Liver (tissue), 9 donors: ENCODE measurements around the gene LPP. TPM values are rescaled to one million over a fixed set of nuclear protein-coding genes. Genes with fewer than 3 reads are reported as not detected.

Source experiments
- DNase-seq: peaks from one replicate; pipeline ENCODE4 v3.0.0-alpha.2; 2017; ENCODE audit warnings: low spot score
- H3K27ac ChIP-seq, 2 donors: one replicate each; pipeline ENCODE4 v1.7.0; 2013; ENCODE audit warnings: inconsistent platforms in 2 of 2, low read length in 2 of 2, control low read depth in 1 of 2, low read depth in 1 of 2, mild to moderate bottlenecking in 1 of 2
- H3K27me3 ChIP-seq, 4 donors: one replicate each; pipeline versions ENCODE4 v1.6.1 to v1.7.0; 2013; ENCODE audit warnings: low read length in 3 of 4, inconsistent platforms in 1 of 4, mild to moderate bottlenecking in 1 of 4, moderate library complexity in 1 of 4; ENCODE audit not compliant: control insufficient read depth in 4 of 4, insufficient read depth in 4 of 4
- H3K36me3 ChIP-seq, 4 donors: one replicate each; pipeline versions ENCODE4 v1.6.1 to v1.7.0; 2013; ENCODE audit warnings: low read length in 3 of 4, mild to moderate bottlenecking in 3 of 4, low read depth in 1 of 4, moderate library complexity in 1 of 4; ENCODE audit not compliant: control insufficient read depth in 4 of 4, insufficient read depth in 3 of 4
- H3K4me1 ChIP-seq, 4 donors: one replicate each; pipeline versions ENCODE4 v1.6.1 to v1.7.0; 2013; ENCODE audit warnings: low read length in 3 of 4, mild to moderate bottlenecking in 3 of 4, moderate library complexity in 1 of 4; ENCODE audit not compliant: control insufficient read depth in 4 of 4, insufficient read depth in 4 of 4
- H3K4me3 ChIP-seq, 3 donors: one replicate each; pipeline versions ENCODE4 v1.6.1 to v1.7.0; 2013; ENCODE audit warnings: low read length in 3 of 3, control low read depth in 1 of 3, low read depth in 1 of 3, mild to moderate bottlenecking in 1 of 3
- H3K9ac ChIP-seq, 2 donors: one replicate each; pipeline ENCODE4 v1.7.0; 2013; ENCODE audit warnings: low read length in 2 of 2, mild to moderate bottlenecking in 2 of 2, moderate library complexity in 2 of 2, control low read depth in 1 of 2, low read depth in 1 of 2
- H3K9me3 ChIP-seq, 4 donors: one replicate each; pipeline versions ENCODE4 v1.6.1 to v1.7.0; 2013; ENCODE audit warnings: low read length in 3 of 4; ENCODE audit not compliant: control insufficient read depth in 4 of 4
- EGR1 ChIP-seq, 2 donors: IDR thresholded peaks; 2 replicates each; pipeline ENCODE4 v1.6.1; 2016 to 2018; ENCODE audit warnings: antibody characterized with exemption in 2 of 2, low read depth in 2 of 2
- FOXA1 ChIP-seq: IDR thresholded peaks from 2 replicates; pipeline ENCODE4 v1.6.1; 2016; ENCODE audit warnings: antibody characterized with exemption
- FOXA2 ChIP-seq: IDR thresholded peaks from 2 replicates; pipeline ENCODE4 v1.6.1; 2016; ENCODE audit warnings: antibody characterized with exemption
- GABPA ChIP-seq, 2 donors: IDR thresholded peaks in 1 of 2; conservative IDR thresholded peaks in 1 of 2; 2 replicates each; pipeline ENCODE4 v1.6.1; 2016; ENCODE audit warnings: antibody characterized with exemption in 2 of 2, mild to moderate bottlenecking in 1 of 2, moderate library complexity in 1 of 2
- HNF4A ChIP-seq, 2 donors: conservative IDR thresholded peaks; 2 replicates each; pipeline ENCODE4 v1.6.1; 2016; ENCODE audit warnings: antibody characterized with exemption in 2 of 2, mild to moderate bottlenecking in 2 of 2
- HNF4G ChIP-seq: IDR thresholded peaks from 2 replicates; pipeline ENCODE4 v1.6.1; 2016; ENCODE audit warnings: antibody characterized with exemption
- JUND ChIP-seq, 2 donors: IDR thresholded peaks; 2 replicates each; pipeline ENCODE4 v1.6.1; 2016; ENCODE audit warnings: antibody characterized with exemption in 2 of 2
- NR2F2 ChIP-seq: IDR thresholded peaks from 2 replicates; pipeline ENCODE4 v1.6.1; 2016; ENCODE audit warnings: antibody characterized with exemption
- RAD21 ChIP-seq, 2 donors: IDR thresholded peaks; 2 replicates each; pipeline ENCODE4 v1.6.1; 2016; ENCODE audit warnings: antibody characterized with exemption in 2 of 2, mild to moderate bottlenecking in 2 of 2
- RXRA ChIP-seq, 2 donors: IDR thresholded peaks; 2 replicates each; pipeline ENCODE4 v1.6.1; 2017 to 2018; ENCODE audit warnings: antibody characterized with exemption in 2 of 2, mild to moderate bottlenecking in 1 of 2
- SP1 ChIP-seq: IDR thresholded peaks from 2 replicates; pipeline ENCODE4 v1.6.1; 2018; ENCODE audit warnings: antibody characterized with exemption, mild to moderate bottlenecking
- TAF1 ChIP-seq: conservative IDR thresholded peaks from 2 replicates; pipeline ENCODE4 v1.6.1; 2016; ENCODE audit warnings: antibody characterized with exemption, mild to moderate bottlenecking
- YY1 ChIP-seq: IDR thresholded peaks from 2 replicates; pipeline ENCODE4 v1.6.1; 2016; ENCODE audit warnings: antibody characterized with exemption, mild to moderate bottlenecking
- WGBS: extraction: QIAGEN DNeasy Blood & Tissue Kit; methylation state at CpG from one replicate; pipeline ENCODE4 v1.1.7; 2013; 5-methylcytosine and 5-hydroxymethylcytosine counted together
- polyA plus RNA-seq, 2 donors: library from polyadenylated mRNA; stranded (reverse) in 1 of 2; unstranded in 1 of 2; fragments of 200-250 nt in 1 of 2; fragments of >200 nt in 1 of 2; fragmentation: Nextera tagmentation in 1 of 2; extraction: Ambion mirVana in 1 of 2; gene quantifications; one replicate each; pipeline versions ENCODE4 v1.2.1 to v1.2.3, GENCODE V29; 2013 to 2015
- total RNA-seq, 2 donors: library from RNA; depleted of rRNA; stranded (reverse); fragments of >200 nt; gene quantifications; one replicate each; pipeline ENCODE4 v1.2.3, GENCODE V29; 2014
- TF ChIP-seq, protein P1 (sequence below): IDR thresholded peaks from 2 replicates; pipeline ENCODE4 v1.6.1; 2016; ENCODE audit warnings: antibody characterized with exemption
- TF ChIP-seq, protein P2 (sequence below): IDR thresholded peaks from 2 replicates; pipeline ENCODE4 v1.6.1; 2016; ENCODE audit warnings: antibody characterized with exemption
- TF ChIP-seq, protein P3 (sequence below): IDR thresholded peaks from 2 replicates; pipeline ENCODE4 v1.6.1; 2016; ENCODE audit warnings: antibody characterized with exemption
- TF ChIP-seq, protein P4 (sequence below): IDR thresholded peaks from 2 replicates; pipeline ENCODE4 v1.6.1; 2016; ENCODE audit warnings: antibody characterized with exemption, mild to moderate bottlenecking
- TF ChIP-seq, protein P5 (sequence below): fragments of 150-350 bp; IDR thresholded peaks from 2 replicates; pipeline ENCODE4 v1.5.1; 2017; ENCODE audit warnings: improper control_type of control experiment, low read depth, low read length; ENCODE audit not compliant: missing input control
- donor health status: healthy.
- donor health status: healthy.
- donor health status: healthy.
- donor health status: healthy.
- donor health status: healthy.

Gene LPP
- total and polyA plus RNA-seq, 4 donors = 3.3 to 53.7 (median 28.2) TPM

DNA sequence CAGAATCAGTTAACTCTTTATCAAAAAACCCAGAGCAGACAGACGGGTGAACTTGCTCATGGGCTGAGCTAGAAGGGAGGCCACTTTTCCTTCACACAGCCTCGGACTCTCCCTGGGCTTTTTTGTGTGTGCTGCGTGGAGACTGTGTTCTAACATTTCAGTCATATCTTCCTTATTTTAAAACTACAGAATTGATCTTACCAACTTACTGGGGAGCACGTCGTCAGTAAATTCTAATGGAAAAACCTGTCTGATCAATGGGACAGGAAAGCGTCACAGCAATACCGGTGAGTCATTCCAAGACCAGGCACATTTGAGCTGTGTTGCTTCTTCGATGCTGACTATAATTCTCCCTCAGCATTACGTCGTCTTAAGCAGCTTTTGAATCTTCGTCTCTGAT, 145.1 kb downstream of the LPP start:
- Histone ChIP-seq H3K9ac (no peak overlapping the region), H3K4me3 (no peak overlapping the region), H3K4me1 (peaks cover 11 to 56% (median 47%) of the 10 kb centered on the region in 4 donors), H3K27me3 (no peaks in the 10 kb centered on the region), H3K27ac (peak overlapping the region; percentile 81 to 97), H3K9me3 (no peaks in the 10 kb centered on the region), H3K36me3 (no peaks in the 10 kb centered on the region)
- no peak for DNase-seq
- 91% methylated on average over 11 of the region's 11 CpGs for WGBS
- no peak for TF ChIP-seq TAF1
- no peak for TF ChIP-seq SP1
- TF ChIP-seq, protein P1, sequence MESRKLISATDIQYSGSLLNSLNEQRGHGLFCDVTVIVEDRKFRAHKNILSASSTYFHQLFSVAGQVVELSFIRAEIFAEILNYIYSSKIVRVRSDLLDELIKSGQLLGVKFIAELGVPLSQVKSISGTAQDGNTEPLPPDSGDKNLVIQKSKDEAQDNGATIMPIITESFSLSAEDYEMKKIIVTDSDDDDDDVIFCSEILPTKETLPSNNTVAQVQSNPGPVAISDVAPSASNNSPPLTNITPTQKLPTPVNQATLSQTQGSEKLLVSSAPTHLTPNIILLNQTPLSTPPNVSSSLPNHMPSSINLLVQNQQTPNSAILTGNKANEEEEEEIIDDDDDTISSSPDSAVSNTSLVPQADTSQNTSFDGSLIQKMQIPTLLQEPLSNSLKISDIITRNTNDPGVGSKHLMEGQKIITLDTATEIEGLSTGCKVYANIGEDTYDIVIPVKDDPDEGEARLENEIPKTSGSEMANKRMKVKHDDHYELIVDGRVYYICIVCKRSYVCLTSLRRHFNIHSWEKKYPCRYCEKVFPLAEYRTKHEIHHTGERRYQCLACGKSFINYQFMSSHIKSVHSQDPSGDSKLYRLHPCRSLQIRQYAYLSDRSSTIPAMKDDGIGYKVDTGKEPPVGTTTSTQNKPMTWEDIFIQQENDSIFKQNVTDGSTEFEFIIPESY = no peak
- no peak for TF ChIP-seq RXRA (IDR thresholded peaks at IDR 0.05)
- no peak for TF ChIP-seq NR2F2
- TF ChIP-seq, protein P2, sequence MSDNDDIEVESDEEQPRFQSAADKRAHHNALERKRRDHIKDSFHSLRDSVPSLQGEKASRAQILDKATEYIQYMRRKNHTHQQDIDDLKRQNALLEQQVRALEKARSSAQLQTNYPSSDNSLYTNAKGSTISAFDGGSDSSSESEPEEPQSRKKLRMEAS = no peak
- no peak for TF ChIP-seq EGR1 (IDR thresholded peaks at IDR 0.05; ENCODE audit: low read depth in 2 of 2)
- TF ChIP-seq, protein P3, sequence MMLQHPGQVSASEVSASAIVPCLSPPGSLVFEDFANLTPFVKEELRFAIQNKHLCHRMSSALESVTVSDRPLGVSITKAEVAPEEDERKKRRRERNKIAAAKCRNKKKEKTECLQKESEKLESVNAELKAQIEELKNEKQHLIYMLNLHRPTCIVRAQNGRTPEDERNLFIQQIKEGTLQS = no peak
- TF ChIP-seq FOXA1 = no peak
- no peak for TF ChIP-seq FOXA2
- no peak for TF ChIP-seq GABPA (IDR thresholded peaks at IDR 0.05 in 1 of 2, conservative IDR thresholded peaks at IDR 0.05 in 1 of 2)
- no peak for TF ChIP-seq HNF4A (conservative IDR thresholded peaks at IDR 0.05)
- TF ChIP-seq, protein P4, sequence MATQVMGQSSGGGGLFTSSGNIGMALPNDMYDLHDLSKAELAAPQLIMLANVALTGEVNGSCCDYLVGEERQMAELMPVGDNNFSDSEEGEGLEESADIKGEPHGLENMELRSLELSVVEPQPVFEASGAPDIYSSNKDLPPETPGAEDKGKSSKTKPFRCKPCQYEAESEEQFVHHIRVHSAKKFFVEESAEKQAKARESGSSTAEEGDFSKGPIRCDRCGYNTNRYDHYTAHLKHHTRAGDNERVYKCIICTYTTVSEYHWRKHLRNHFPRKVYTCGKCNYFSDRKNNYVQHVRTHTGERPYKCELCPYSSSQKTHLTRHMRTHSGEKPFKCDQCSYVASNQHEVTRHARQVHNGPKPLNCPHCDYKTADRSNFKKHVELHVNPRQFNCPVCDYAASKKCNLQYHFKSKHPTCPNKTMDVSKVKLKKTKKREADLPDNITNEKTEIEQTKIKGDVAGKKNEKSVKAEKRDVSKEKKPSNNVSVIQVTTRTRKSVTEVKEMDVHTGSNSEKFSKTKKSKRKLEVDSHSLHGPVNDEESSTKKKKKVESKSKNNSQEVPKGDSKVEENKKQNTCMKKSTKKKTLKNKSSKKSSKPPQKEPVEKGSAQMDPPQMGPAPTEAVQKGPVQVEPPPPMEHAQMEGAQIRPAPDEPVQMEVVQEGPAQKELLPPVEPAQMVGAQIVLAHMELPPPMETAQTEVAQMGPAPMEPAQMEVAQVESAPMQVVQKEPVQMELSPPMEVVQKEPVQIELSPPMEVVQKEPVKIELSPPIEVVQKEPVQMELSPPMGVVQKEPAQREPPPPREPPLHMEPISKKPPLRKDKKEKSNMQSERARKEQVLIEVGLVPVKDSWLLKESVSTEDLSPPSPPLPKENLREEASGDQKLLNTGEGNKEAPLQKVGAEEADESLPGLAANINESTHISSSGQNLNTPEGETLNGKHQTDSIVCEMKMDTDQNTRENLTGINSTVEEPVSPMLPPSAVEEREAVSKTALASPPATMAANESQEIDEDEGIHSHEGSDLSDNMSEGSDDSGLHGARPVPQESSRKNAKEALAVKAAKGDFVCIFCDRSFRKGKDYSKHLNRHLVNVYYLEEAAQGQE = no peak
- TF ChIP-seq JUND (IDR thresholded peaks at IDR 0.05) = no peak
- TF ChIP-seq YY1 = no peak
- TF ChIP-seq RAD21 (IDR thresholded peaks at IDR 0.05) = no peak
- no peak for TF ChIP-seq HNF4G
- TF ChIP-seq, protein P5, sequence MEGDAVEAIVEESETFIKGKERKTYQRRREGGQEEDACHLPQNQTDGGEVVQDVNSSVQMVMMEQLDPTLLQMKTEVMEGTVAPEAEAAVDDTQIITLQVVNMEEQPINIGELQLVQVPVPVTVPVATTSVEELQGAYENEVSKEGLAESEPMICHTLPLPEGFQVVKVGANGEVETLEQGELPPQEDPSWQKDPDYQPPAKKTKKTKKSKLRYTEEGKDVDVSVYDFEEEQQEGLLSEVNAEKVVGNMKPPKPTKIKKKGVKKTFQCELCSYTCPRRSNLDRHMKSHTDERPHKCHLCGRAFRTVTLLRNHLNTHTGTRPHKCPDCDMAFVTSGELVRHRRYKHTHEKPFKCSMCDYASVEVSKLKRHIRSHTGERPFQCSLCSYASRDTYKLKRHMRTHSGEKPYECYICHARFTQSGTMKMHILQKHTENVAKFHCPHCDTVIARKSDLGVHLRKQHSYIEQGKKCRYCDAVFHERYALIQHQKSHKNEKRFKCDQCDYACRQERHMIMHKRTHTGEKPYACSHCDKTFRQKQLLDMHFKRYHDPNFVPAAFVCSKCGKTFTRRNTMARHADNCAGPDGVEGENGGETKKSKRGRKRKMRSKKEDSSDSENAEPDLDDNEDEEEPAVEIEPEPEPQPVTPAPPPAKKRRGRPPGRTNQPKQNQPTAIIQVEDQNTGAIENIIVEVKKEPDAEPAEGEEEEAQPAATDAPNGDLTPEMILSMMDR = no peak
